ENCODE measurements around the gene CCT8.

DNA sequence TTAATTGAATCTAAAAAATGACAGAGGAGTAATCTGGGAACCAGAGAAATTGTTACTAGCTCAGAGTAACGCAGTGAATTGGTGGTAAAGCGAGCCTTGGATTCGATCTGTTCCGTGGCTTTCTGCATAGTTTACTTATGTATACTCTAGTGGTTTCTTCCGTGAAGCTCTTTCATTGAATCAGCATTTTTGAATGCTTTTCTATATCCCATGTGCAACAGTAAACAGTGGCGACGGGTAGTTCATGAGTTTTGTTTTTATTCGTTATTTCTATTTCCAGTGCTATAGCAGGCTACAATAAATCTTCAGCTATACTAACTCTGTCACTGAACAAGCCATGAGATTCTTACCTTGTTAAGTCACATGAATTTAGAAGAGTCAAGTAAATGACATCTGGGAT, 42.5 kb upstream of the CCT8 start:
- TF ChIP-seq, protein P1, sequence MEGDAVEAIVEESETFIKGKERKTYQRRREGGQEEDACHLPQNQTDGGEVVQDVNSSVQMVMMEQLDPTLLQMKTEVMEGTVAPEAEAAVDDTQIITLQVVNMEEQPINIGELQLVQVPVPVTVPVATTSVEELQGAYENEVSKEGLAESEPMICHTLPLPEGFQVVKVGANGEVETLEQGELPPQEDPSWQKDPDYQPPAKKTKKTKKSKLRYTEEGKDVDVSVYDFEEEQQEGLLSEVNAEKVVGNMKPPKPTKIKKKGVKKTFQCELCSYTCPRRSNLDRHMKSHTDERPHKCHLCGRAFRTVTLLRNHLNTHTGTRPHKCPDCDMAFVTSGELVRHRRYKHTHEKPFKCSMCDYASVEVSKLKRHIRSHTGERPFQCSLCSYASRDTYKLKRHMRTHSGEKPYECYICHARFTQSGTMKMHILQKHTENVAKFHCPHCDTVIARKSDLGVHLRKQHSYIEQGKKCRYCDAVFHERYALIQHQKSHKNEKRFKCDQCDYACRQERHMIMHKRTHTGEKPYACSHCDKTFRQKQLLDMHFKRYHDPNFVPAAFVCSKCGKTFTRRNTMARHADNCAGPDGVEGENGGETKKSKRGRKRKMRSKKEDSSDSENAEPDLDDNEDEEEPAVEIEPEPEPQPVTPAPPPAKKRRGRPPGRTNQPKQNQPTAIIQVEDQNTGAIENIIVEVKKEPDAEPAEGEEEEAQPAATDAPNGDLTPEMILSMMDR (IDR thresholded peaks at IDR 0.05), result no peak
- TF ChIP-seq POLR2AphosphoS5 (IDR thresholded peaks at IDR 0.05), result no peak
